GM04503 (cell line): ENCODE data around the gene TUBD1.

Source experiments
- DNase-seq: peaks from one replicate; pipeline ENCODE4 v3.0.0-alpha.2; 2012; ENCODE audit warnings: low read depth

Gene TUBD1

DNA sequence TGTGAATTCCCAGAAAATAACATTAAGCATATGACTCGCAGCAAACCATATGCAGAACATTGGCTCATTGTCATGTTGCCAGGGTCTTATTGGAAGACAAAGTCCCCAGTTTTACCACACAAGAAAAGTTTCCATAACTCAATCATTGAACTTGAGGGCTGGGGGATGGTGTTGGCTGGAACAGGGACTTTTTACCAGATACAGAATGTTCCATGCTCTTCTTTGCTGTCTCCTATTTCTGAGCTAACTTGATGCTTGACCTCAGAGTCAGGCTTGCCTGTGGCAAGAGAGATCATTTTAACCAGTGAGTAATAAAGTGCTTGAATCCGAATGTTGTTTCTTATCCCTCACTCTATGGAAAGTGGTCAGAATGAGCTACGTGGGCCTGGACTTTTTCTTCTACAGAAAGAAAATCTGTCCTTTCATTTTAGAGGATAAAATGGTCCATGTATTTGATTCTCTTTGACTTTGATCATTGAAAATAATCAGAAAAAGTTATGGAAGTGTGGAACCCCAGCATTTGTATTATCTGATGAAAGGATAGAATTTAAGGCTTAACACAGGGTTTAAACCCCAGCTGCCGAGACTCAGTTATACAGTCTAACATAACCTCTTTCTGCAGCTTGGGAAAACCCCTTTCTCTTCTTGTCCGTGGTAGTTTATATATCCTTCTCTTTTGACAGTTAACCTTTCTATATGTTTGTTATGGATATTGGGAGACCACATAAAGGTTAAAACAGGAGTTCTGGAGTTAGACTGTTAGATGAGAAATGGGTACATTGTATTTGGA is 67.0 kb downstream of the TUBD1 start:
- no peak for DNase-seq

DNA sequence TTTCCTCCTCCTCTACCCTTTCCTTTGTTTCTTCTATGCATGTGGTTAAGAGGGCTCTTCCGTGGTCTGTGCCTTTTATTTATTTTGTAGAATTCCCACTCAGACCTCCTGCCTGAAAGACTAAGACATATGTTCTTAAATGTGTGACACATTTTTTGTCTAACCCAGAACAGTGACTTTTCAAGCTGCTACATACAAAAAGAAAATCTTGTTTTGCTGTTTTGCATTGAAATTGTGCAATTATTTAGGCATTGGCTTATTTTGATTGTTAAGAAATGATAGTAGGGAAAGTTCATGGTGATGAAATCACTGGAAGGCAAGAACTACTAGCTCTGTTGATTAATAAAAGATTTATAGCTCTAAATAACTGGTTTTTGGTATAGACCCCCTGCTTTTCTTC is 76.8 kb downstream of the TUBD1 start:
- DNase-seq, result no peak

DNA sequence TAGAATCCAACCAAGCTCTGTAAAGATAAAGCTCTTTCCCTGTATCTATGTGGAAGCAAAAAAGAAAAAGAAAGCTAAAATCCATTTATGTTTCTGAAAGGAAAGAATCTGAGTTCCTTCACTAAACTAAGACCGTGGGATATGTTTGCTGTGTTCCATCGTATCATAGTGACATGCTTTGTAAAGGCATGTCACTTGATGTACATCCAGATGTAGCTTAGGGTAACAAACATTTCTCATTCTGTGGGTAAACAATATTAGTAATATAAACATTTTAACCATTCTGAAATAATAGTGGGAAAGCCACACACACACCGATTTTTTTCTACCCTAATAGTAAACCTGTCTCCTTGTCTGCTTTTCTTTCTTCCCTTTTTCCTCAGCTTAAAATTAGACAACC is 78.1 kb downstream of the TUBD1 start:
- DNase-seq, result no peak

DNA sequence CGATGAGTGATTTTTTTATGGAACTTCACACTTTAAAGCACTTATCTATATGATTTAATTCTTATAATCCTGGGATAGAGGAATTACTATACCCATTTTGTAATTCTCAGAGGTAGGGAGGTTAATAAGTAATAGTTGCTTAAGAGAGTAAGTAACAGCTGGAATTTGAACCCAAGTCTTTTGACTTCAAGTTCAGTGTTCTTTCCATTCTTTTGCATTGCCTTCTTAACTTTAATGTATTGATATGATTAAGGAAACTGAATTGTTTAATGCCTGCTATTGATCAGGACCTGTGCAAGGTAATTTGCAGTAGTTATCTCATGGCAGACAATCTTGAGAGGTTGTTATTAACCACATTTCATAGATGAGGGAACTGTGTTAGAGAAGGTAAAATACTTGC is 78.5 kb downstream of the TUBD1 start:
- DNase-seq, result no peak

DNA sequence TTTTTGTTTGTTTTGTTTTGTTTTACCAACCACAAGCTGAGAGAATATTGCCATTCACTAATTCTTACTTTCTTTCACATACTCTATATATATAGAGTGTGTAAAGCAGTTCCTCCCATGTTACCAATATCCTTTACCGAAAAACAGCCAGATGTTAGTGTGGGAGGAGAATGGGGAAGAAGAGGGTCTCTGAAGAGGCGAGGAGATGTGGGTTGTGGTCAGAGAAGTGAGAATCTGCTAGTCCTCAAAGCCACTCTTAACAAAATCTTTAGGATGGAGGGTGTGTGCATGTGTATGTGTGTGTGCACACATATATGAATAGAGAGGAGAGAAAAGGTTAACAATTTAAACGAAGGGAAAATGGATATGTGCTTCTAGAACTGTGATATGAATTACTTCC is 80.6 kb downstream of the TUBD1 start:
- DNase-seq, result no peak

DNA sequence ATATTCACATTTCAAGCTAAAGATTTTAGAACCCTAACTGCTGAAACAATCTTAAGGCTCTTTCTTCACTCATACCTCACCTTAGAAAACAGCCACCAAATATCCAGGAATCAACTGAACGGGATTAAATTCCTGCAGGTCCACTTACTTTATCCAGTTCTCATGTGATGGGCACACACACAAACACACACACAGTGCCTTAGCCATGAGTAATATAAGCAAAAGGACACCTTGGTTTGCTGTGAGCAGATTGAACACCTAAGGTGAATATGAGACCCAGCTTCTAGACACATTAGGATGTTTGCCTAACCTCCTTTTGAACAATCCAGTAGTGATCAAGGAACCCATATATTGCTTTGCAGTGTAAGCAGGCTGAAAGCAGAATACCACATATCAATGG is 81.5 kb downstream of the TUBD1 start:
- no peak for DNase-seq

DNA sequence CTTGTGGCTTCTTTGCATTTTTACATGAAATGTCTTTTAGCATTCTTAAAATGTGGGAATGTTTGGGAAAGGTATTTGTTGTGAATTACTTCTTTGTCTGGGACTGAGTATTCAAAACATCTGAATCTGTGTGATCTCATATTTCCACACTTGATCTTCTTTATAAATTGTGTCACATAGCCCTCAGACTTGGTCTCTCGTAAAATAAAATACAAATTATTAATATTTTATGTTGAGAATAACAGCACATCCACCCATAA is 81.9 kb downstream of the TUBD1 start:
- DNase-seq, result peak; percentile 55
